Measurements from ENCODE around the gene CELF2.

DNA sequence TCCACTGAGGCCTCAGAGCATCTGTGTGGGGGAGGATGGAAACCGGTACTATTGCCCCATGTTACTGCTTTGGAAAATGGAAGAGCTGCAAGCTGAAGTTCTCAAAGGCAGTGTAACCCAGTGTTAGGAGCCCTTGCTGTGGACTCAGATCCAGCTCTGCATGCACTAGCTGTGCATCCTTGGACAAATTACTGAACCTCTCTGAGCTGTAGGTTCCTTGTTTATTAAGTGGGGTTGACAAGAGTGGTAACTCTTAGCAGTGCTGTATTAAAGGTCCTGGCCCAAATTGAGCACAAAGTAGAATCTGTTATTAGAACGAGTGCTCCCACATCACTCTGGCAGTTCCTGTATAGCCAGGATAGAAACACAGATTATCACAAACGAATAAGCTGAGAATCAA lies 359.6 kb downstream of the CELF2 start:
- TF ChIP-seq POLR2AphosphoS5 (IDR thresholded peaks at IDR 0.05; ENCODE audit: low read depth, low read length), result no peak
- TF ChIP-seq REST (IDR thresholded peaks at IDR 0.05; ENCODE audit: insufficient read depth in 1 of 2, low read depth in 2 of 2, low read length in 2 of 2), result no peak
- TF ChIP-seq TAF1 (IDR thresholded peaks at IDR 0.05; ENCODE audit: borderline replicate concordance, insufficient read depth, low read length), result no peak
- TF ChIP-seq FOXP2 (optimal IDR thresholded peaks at IDR 0.05; ENCODE audit: borderline replicate concordance, extremely low read depth, extremely low read length, insufficient read depth), result no peak
- TF ChIP-seq SIN3A (IDR thresholded peaks at IDR 0.05; ENCODE audit: borderline replicate concordance, insufficient read depth, low read length), result no peak

Data from PFSK-1 (cell line).